GM12872 (cell line): Measurements from ENCODE around the gene MMEL1.

ENCODE experiments used
- CTCF ChIP-seq: IDR thresholded peaks from 3 replicates; pipeline ENCODE4 v1.5.1; 2011; ENCODE audit warnings: low read depth, mild to moderate bottlenecking, low read length, moderate library complexity; ENCODE audit not compliant: insufficient read depth

The MMEL1 gene

GRCh38 chr1:2575801-2576663 is 56.8 kb downstream of the MMEL1 start:
- TF ChIP-seq CTCF = no peak

GRCh38 chr1:2574350-2574749 is 58.5 kb downstream of the MMEL1 start:
- TF ChIP-seq CTCF = no peak

GRCh38 chr1:2573250-2573920 is 59.4 kb downstream of the MMEL1 start:
- no peak for TF ChIP-seq CTCF

GRCh38 chr1:2571348-2571747 is 61.5 kb downstream of the MMEL1 start:
- TF ChIP-seq CTCF = no peak

GRCh38 chr1:2570332-2570731 is 62.5 kb downstream of the MMEL1 start:
- TF ChIP-seq CTCF = no peak

GRCh38 chr1:2569060-2569459 is 63.8 kb downstream of the MMEL1 start:
- TF ChIP-seq CTCF = no peak

- no peak for TF ChIP-seq CTCF
Measured at GRCh38 chr1:2567083-2567679, 65.6 kb downstream of the MMEL1 start.
